Measurements from ENCODE around the gene PDIA2.
A peak's percentile ranks its signal among the peaks of the same experiment; 100 is the strongest.

Gene PDIA2

GRCh38 chr16:314351-314750, 31.4 kb downstream of the PDIA2 start:
- H3K4me3 ChIP-seq (ENCODE audit: low read depth, low read length) = no peak overlapping the region
- TF ChIP-seq, protein P1, sequence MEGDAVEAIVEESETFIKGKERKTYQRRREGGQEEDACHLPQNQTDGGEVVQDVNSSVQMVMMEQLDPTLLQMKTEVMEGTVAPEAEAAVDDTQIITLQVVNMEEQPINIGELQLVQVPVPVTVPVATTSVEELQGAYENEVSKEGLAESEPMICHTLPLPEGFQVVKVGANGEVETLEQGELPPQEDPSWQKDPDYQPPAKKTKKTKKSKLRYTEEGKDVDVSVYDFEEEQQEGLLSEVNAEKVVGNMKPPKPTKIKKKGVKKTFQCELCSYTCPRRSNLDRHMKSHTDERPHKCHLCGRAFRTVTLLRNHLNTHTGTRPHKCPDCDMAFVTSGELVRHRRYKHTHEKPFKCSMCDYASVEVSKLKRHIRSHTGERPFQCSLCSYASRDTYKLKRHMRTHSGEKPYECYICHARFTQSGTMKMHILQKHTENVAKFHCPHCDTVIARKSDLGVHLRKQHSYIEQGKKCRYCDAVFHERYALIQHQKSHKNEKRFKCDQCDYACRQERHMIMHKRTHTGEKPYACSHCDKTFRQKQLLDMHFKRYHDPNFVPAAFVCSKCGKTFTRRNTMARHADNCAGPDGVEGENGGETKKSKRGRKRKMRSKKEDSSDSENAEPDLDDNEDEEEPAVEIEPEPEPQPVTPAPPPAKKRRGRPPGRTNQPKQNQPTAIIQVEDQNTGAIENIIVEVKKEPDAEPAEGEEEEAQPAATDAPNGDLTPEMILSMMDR (IDR thresholded peaks at IDR 0.05; ENCODE audit: borderline replicate concordance, insufficient read depth, low read depth, low read length) = no peak

DNA sequence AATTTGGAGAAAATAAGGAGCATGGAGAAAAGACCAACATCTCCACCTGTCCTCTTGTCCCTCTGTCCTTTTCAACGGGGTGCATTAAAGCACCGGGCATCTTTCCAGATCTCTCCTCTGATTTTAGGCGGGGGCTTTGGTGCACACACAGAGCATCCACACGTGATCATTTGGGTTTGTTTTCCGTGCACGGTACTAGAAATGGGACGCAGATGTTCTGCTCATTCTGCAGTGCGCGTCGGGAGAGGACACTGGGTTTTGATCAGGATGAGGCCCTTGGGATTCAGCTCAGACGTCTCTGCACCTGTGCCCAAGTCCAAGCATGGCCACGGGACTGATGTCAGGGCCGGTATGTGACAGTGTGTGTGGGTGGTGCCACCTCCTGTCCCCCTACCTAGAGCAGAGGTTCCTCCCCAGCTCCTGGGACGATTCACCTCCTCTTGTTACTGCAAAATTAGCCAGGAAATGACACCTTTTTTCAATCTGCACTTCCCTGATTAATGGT, 31.9 kb downstream of the PDIA2 start:
- H3K4me3 ChIP-seq (ENCODE audit: low read depth, low read length) = no peak overlapping the region
- TF ChIP-seq, protein P1 (IDR thresholded peaks at IDR 0.05; ENCODE audit: borderline replicate concordance, insufficient read depth, low read depth, low read length) = no peak

- TF ChIP-seq, protein P1 (IDR thresholded peaks at IDR 0.05; ENCODE audit: borderline replicate concordance, insufficient read depth, low read depth, low read length) = no peak
Measured at GRCh38 chr16:316741-317464, 33.9 kb downstream of the PDIA2 start.

GRCh38 chr16:317583-317982, 34.6 kb downstream of the PDIA2 start:
- TF ChIP-seq, protein P1 (IDR thresholded peaks at IDR 0.05; ENCODE audit: borderline replicate concordance, insufficient read depth, low read depth, low read length) = no peak
- no peak overlapping the region for H3K4me3 ChIP-seq (ENCODE audit: low read depth, low read length)

More at GRCh38 chr16:316741-317464, 33.9 kb downstream of the PDIA2 start:
- no peak overlapping the region for H3K4me3 ChIP-seq (ENCODE audit: low read depth, low read length)

- no peak overlapping the region for H3K4me3 ChIP-seq (ENCODE audit: low read depth, low read length)
- TF ChIP-seq, protein P1 (IDR thresholded peaks at IDR 0.05; ENCODE audit: borderline replicate concordance, insufficient read depth, low read depth, low read length) = peak; percentile 33; the same call in 1 of the 2 replicates
Measured at GRCh38 chr16:318628-319027, 35.7 kb downstream of the PDIA2 start.

- H3K4me3 ChIP-seq (ENCODE audit: low read depth, low read length) = no peak overlapping the region
- TF ChIP-seq, protein P1 (IDR thresholded peaks at IDR 0.05; ENCODE audit: borderline replicate concordance, insufficient read depth, low read depth, low read length) = no peak
Measured at GRCh38 chr16:320206-320605, 37.2 kb downstream of the PDIA2 start.

- H3K4me3 ChIP-seq (ENCODE audit: low read depth, low read length) = no peak overlapping the region
- TF ChIP-seq, protein P1 (IDR thresholded peaks at IDR 0.05; ENCODE audit: borderline replicate concordance, insufficient read depth, low read depth, low read length) = no peak
Measured at GRCh38 chr16:321532-321931, 38.6 kb downstream of the PDIA2 start.

All from GM12875 (cell line).